Erythroblast (primary cell): ENCODE measurements around the gene CRCP.

Experiments used
- GATA1 ChIP-seq: IDR thresholded peaks from 2 replicates; pipeline ENCODE4 v1.6.1; 2011; ENCODE audit warnings: low read depth, mild to moderate bottlenecking, control low read depth, low read length, moderate library complexity
- POLR2A ChIP-seq: IDR thresholded peaks from 2 replicates; pipeline ENCODE4 v1.6.1; 2011; ENCODE audit warnings: mild to moderate bottlenecking, low read length

GRCh38 chr7:66163186-66163610 is 48.6 kb downstream of the CRCP start:
- TF ChIP-seq POLR2A, result no peak
- no peak for TF ChIP-seq GATA1
